GM18868 (cell line): ENCODE measurements around the gene FLVCR2.
"Not testable (repeated sequence)": the region's sequence is repeated elsewhere in the genome, so short reads cannot be mapped to it uniquely, and the experiment has no call there.

Source experiments
- ATAC-seq: cut with Tn5 transposase; IDR thresholded peaks from one replicate; pipeline ENCODE4 v1.9.1; 2021; ENCODE audit warnings: mild to moderate bottlenecking, moderate library complexity; ENCODE audit not compliant: unreplicated experiment

Gene FLVCR2

GRCh38 chr14:75658957-75659356, 80.5 kb downstream of the FLVCR2 start:
- ATAC-seq: no peak

GRCh38 chr14:75660238-75660629, 81.8 kb downstream of the FLVCR2 start:
- ATAC-seq: no peak

- ATAC-seq: peak; percentile 96
Observed at GRCh38 chr14:75660630-75661498, 82.4 kb downstream of the FLVCR2 start, which contains the start of the genes ERG28 and TTLL5. Gene ERG28 (minus strand): TSS chr14:75660876. CDS start chr14:75657502, 3,374 bp downstream. Gene TTLL5 (plus strand): TSS chr14:75661246. CDS start chr14:75663150, 1,904 bp downstream.

GRCh38 chr14:75661499-75661814, 83.0 kb downstream of the FLVCR2 start:
- no peak for ATAC-seq

GRCh38 chr14:75662966-75663365, 84.5 kb downstream of the FLVCR2 start:
- ATAC-seq: no peak

GRCh38 chr14:75667099-75667765, 88.8 kb downstream of the FLVCR2 start:
- ATAC-seq: no peak

GRCh38 chr14:75672605-75673192, 94.3 kb downstream of the FLVCR2 start:
- no peak for ATAC-seq

GRCh38 chr14:75673345-75674035, 95.1 kb downstream of the FLVCR2 start:
- peak; percentile 52 for ATAC-seq

GRCh38 chr14:75675265-75675960, 97.0 kb downstream of the FLVCR2 start:
- no peak for ATAC-seq

- no peak for ATAC-seq
Observed at GRCh38 chr14:75685910-75686309, 107.5 kb downstream of the FLVCR2 start.

- ATAC-seq: no peak
Observed at GRCh38 chr14:75689012-75689411, 110.6 kb downstream of the FLVCR2 start.

- ATAC-seq: no peak
Observed at GRCh38 chr14:75690010-75690409, 111.6 kb downstream of the FLVCR2 start.

- ATAC-seq: not testable (repeated sequence)
Observed at GRCh38 chr14:75695025-75695424, 116.6 kb downstream of the FLVCR2 start.

GRCh38 chr14:75697386-75697785, 119.0 kb downstream of the FLVCR2 start:
- no peak for ATAC-seq
